ENCODE measurements around the gene CTSK.

- TF ChIP-seq CTCF (IDR thresholded peaks at IDR 0.05; ENCODE audit: low read depth, low read length) (no peak), EZH2phosphoT487 (IDR thresholded peaks at IDR 0.05; ENCODE audit: low read depth) (no peak)
Observed at GRCh38 chr1:150793221-150793620, 14.8 kb downstream of the CTSK start.
